Measurements from ENCODE around the gene CTSW.

- peak; percentile 76 for TF ChIP-seq MAZ (IDR thresholded peaks at IDR 0.05; ENCODE audit: borderline replicate concordance, low read depth, low read length)
- TF ChIP-seq, protein P1, sequence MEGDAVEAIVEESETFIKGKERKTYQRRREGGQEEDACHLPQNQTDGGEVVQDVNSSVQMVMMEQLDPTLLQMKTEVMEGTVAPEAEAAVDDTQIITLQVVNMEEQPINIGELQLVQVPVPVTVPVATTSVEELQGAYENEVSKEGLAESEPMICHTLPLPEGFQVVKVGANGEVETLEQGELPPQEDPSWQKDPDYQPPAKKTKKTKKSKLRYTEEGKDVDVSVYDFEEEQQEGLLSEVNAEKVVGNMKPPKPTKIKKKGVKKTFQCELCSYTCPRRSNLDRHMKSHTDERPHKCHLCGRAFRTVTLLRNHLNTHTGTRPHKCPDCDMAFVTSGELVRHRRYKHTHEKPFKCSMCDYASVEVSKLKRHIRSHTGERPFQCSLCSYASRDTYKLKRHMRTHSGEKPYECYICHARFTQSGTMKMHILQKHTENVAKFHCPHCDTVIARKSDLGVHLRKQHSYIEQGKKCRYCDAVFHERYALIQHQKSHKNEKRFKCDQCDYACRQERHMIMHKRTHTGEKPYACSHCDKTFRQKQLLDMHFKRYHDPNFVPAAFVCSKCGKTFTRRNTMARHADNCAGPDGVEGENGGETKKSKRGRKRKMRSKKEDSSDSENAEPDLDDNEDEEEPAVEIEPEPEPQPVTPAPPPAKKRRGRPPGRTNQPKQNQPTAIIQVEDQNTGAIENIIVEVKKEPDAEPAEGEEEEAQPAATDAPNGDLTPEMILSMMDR (conservative IDR thresholded peaks at IDR 0.05; ENCODE audit: low read depth, low read length): no peak
Observed at GRCh38 chr11:65903068-65903481, 23.4 kb downstream of the CTSW start.

All from IMR-90 (cell line).